Measurements from ENCODE around the gene NFIA.

GRCh38 chr1:61389194-61389925, 307.0 kb downstream of the NFIA start:
- TF ChIP-seq POLR2A (IDR thresholded peaks at IDR 0.05) (no peak), CTCF (IDR thresholded peaks at IDR 0.05) (no peak)
